SJCRH30 (cell line): ENCODE results near the gene NXPH3. TPM values are rescaled to one million over a fixed set of nuclear protein-coding genes. Genes with fewer than 3 reads are reported as not detected.
A peak's percentile ranks its signal among the peaks of the same experiment; 100 is the strongest.
"Not testable (repeated sequence)": the region's sequence is repeated elsewhere in the genome, so short reads cannot be mapped to it uniquely, and the experiment has no call there.

ENCODE experiments used
- DNase-seq, 2 experiments: peaks; one replicate each; pipeline ENCODE4 v3.0.0-alpha.2; 2015 to 2020
- H3K27ac ChIP-seq: fragments of 250-450 bp; sonication (Bioruptor Pico); 2 replicates; pipeline ENCODE4 v1.5.1; 2020; ENCODE audit warnings: mild to moderate bottlenecking, moderate library complexity
- H3K27me3 ChIP-seq: fragments of 250-450 bp; sonication (Bioruptor Pico); 2 replicates; pipeline ENCODE4 v1.5.1; 2020; ENCODE audit warnings: mild to moderate bottlenecking, moderate library complexity
- H3K36me3 ChIP-seq: fragments of 250-450 bp; sonication (Bioruptor Pico); 2 replicates; pipeline ENCODE4 v1.5.1; 2020; ENCODE audit warnings: mild to moderate bottlenecking, moderate library complexity
- H3K4me1 ChIP-seq: fragments of 250-450 bp; sonication (Bioruptor Pico); 2 replicates; pipeline ENCODE4 v1.5.1; 2020; ENCODE audit warnings: mild to moderate bottlenecking, moderate library complexity
- H3K4me3 ChIP-seq: fragments of 250-450 bp; sonication (Bioruptor Pico); 2 replicates; pipeline ENCODE4 v1.5.1; 2020; ENCODE audit warnings: mild to moderate bottlenecking, moderate library complexity
- H3K9me3 ChIP-seq: fragments of 250-450 bp; sonication (Bioruptor Pico); replicated peaks from 2 replicates; pipeline ENCODE4 v1.5.1; 2020; ENCODE audit warnings: mild to moderate bottlenecking, moderate library complexity
- total RNA-seq: library from RNA; depleted of rRNA; stranded (reverse); fragments of >200 nt; shearing (Covaris generic); gene quantifications from 2 replicates; pipeline ENCODE4 v1.2.3, GENCODE V29; 2014

Gene NXPH3
- total RNA-seq, 1 experiment from 2014 or later = 1.0 TPM

DNA sequence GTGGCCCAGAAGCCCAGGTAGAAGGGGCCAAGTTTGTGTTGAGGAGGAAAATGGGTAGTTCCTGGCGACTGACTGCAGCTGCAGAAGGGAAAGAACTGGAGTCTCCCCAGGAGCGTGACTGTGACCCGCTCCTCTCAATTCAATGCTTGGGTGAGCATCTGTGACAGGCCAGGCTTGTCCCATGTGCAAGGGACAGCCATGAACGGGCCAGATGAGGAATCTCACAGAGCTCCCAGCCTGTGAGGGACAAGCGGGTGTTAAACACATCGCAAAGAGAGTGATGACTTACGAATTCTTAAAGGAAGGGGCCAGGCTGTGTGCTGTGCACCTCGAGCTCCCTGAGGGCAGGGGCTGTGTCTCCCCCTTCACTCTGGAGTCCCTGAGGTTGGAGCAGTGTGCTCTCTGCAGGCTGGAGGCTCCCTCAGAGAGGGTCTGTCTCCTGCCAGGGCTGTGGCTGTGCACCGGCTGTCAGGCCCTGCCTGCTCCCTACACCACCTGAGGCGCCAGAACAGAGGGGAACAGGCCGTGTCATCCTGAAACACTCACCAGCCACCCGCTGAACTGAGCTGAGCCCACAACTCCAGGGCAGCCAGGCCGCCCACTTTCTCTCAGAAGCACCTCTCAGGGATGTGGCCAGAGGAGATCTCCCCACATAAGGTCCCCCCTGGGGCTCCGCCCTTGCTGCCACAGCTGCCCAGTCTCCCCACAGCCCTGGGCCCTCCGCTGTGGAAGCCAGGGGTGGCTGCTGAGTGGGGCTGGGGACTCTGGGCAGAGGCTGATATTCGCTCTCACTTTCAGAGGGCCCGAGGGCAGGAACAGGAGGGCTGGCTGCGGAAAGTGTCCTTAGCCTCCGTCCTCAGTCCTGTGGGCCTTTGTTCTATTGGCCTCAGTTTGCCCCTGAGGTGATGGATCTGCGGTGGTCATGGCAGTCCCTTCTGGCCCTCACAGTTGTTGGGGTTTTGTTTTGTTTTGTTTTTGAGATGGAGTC is 25.7 kb upstream of the NXPH3 start:
- H3K9me3 ChIP-seq = no peaks in the 10 kb centered on the region
- no peaks in the 10 kb centered on the region for H3K27me3 ChIP-seq
- no peaks in the 10 kb centered on the region for H3K36me3 ChIP-seq
- no peak overlapping the region for H3K4me3 ChIP-seq
- peak overlapping the region; percentile 13; the same call in 1 of the 2 replicates for H3K27ac ChIP-seq
- DNase-seq = peak; percentile 43 to 50
- H3K4me1 ChIP-seq = peaks cover 80% of the 10 kb centered on the region

DNA sequence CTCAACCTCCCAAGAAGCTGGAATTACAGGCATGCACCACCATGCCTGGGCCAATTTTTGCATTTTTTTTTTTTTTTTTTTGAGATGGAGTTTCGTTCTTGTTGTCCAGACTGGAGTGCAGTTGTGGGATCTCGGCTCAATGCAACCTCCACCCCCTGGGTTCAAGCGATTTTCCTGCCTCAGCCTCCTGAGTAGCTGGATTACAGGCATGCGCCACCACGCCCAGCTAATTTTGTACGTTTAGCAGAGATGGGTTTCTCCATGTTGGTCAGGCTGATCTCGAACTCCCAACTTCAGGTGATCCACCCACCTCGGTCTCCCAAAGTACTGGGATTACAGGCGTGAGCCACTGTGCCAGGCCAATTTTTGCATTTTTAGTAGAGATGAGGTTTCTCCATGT is 24.9 kb upstream of the NXPH3 start:
- H3K9me3 ChIP-seq, DNase-seq, H3K27me3 ChIP-seq, H3K36me3 ChIP-seq, H3K4me3 ChIP-seq: not testable (repeated sequence)
- Histone ChIP-seq H3K4me1 (peaks cover 79% of the 10 kb centered on the region), H3K27ac (peak overlapping the region; percentile 99)

DNA sequence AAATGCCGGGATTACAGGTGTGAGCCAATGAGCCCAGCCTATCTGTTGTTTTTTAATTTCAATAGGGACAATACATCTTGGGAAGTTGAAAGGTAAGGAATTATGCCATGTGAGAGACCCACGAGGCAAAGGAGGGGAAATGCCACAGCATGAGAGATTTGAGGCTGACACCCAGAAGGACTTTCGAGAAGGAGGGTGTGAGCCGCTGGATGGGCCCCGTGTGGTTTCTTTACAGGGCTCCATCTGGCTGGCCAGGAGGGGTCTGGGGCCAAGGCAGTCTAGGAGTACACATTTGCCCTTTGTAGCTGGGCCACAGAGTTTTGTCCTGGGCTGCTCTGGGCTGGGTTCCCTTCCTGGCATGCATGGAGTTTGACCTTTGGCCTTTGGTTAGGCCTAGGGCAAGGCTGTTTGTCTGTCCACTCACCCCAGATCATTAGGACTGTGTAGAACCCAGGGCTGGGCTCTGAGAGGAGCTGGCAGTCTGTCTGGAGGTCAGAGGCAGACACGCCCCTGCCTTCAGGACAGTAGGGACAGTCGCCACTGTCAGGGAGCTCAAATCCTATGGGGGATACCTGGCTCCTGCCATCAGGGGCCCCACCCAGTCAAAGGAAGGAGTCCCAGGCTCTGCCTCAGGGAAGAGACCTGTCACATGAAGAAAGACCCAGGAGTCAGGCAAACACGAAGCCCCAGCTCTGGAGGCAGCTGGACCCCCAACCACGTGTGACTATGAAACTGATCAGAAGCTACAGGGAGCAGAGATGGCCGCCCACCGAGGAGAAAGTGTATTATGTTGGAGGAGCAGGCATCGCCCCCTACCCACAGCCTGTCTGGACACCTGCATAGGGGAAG is 24.2 kb upstream of the NXPH3 start:
- no peak overlapping the region for H3K4me3 ChIP-seq
- no peaks in the 10 kb centered on the region for H3K36me3 ChIP-seq
- DNase-seq = no peak
- H3K4me1 ChIP-seq = peaks cover 76% of the 10 kb centered on the region
- no peaks in the 10 kb centered on the region for H3K9me3 ChIP-seq
- peak overlapping the region; percentile 99 for H3K27ac ChIP-seq
- no peaks in the 10 kb centered on the region for H3K27me3 ChIP-seq

DNA sequence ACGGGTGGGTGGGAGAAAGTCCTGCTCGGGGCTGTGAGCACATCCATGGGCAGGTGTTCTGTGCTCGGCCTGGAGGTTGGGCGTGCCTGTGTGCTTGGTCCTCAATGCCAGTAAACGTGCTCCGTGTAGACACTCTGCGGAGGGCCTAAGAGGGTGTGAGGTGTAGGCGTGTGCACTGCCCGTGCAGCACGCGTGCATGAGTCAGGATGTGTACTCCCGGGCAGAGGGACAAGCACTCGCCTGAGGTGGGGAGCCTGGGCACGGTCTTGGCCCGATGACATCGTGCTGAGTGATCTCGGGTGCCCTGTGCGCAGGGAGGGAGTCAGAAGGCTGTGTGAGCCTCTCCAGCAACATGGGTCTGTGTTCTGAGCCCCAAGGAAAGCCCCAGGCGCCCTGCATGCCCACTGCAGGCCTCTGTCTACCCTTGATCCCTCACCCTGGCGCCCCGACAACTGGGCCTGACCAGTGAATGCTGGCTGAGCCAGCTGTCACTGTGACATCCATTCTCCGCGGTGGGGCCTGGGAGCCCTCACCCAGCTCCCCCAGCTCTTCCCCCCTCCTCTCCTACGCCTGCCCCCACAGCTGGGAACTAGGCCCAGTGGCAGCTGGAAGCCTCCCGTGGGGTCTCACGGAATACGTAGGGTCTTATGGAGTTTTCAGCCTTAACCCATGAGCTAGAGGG is 23.5 kb upstream of the NXPH3 start:
- peaks cover 69% of the 10 kb centered on the region for H3K4me1 ChIP-seq
- H3K9me3 ChIP-seq = no peaks in the 10 kb centered on the region
- H3K27ac ChIP-seq = peak overlapping the region; percentile 99

DNA sequence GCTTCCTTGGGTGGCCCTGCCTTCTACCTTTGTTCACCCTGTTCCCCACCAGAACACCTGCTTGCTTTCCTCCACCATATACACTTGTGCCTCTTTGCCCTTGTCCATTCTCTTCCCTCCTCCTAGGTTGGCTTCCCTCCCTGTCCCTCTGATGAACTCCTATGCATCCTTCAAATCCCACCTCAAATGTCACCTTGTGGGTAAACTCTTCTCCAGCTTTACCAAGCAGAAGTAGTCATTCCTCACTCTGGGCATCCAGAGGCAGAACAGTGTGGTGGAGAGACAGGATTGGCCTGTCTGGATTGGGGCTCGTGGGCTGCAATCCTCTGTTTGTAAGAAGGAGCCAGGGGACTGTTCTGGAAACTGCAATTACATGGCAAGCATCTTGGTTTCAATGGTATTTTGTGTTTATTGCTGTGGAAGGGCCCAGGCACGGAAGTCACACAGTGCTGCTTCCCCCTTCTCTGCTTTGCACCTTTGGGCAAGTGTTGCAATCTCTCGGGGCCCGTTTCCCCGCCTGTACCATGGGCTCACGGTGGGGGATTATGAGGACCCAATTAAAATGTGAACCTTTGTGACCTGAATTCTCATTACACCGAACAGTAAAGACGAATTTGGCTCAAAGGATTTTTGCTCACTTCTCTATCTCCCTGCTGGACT is 21.9 kb upstream of the NXPH3 start:
- no peak overlapping the region for H3K4me3 ChIP-seq
- H3K36me3 ChIP-seq = no peaks in the 10 kb centered on the region
- DNase-seq = no peak
- H3K9me3 ChIP-seq = no peaks in the 10 kb centered on the region
- peaks cover 53% of the 10 kb centered on the region for H3K4me1 ChIP-seq
- H3K27ac ChIP-seq = peak overlapping the region; percentile 99
- H3K27me3 ChIP-seq = no peaks in the 10 kb centered on the region

More for the DNA sequence above, 23.5 kb upstream of the NXPH3 start:
- Histone ChIP-seq H3K27me3 (no peaks in the 10 kb centered on the region), H3K36me3 (no peaks in the 10 kb centered on the region), H3K4me3 (peak overlapping the region; percentile 6; the same call in 1 of the 2 replicates)
- peak; percentile 98 for DNase-seq

DNA sequence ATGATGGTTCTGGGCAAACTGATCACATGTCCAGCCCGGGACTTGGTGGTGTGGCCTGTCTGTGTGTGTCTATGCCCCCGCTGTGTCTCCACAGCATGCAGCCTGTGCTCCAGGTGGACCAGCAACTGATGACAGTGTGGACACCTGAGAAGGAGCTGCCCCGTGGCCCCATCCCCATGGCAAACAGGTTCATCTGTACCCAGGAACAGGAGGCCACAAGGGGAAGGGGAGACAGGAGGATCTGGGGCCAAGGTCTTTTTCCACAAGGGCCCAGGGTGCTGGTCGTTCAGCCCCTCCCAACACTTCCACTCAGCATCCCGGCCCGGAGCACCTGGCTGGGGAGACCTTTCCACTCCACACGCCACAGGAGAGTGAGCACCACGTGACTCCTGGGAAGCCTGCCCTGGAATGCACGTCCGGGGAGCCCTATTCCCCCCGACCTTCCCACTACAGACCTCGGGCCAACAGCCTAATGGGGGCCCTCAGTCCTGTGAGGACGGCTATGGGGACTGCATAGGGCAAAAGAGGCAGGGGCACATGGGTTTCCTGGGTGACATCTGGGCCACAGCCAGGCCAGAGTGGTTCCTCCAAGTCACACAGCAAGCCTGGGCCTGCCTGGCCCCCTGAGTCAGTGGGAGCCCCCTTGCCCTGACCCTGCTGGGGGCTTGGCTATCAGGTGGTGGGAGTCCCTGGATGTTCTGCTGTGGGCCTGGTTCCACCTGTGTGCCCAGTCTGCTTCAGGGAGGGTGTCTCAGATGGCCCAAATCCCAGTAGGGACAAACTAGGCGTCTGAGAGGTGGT is 20.8 kb upstream of the NXPH3 start:
- Histone ChIP-seq H3K4me1 (peaks cover 51% of the 10 kb centered on the region), H3K36me3 (no peaks in the 10 kb centered on the region), H3K27ac (no peak overlapping the region), H3K4me3 (no peak overlapping the region), H3K27me3 (no peaks in the 10 kb centered on the region), H3K9me3 (no peaks in the 10 kb centered on the region)
- DNase-seq = no peak

DNA sequence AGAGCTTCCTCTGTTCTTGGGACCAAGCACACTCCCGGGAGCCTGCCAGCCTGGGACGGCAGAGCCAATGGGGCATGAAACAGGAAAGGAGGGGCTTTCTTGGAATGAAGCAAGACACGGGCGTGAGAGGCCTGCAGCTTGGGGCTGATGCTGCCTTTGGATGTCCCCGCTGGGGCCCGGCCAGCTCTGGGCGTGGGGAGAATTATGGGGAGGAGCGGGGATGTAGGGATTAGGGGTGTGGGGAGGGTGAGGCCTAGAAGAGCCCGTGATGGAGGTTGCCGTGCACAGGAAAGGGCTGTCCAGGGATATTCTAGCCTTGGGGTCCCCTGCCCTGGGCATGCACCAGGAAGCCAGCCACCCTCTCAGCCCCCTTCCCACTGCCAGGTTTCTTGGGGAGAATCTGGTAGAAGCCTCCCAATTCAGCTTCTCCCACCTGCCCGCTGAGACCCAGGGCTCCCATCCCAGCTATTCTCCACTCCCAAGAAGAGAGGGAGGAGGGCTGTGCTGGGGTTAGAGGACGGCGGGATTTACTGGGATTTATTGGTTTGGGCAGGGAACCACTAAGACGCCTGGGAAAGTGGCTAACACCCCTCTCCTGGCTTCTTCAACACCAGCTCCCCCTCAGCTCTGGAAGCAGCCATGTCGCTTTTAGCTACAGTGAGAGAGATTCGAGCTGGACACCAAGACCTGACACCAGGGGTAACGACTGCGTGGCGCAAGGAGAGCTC is 20.0 kb upstream of the NXPH3 start:
- H3K4me1 ChIP-seq = peaks cover 45% of the 10 kb centered on the region

DNA sequence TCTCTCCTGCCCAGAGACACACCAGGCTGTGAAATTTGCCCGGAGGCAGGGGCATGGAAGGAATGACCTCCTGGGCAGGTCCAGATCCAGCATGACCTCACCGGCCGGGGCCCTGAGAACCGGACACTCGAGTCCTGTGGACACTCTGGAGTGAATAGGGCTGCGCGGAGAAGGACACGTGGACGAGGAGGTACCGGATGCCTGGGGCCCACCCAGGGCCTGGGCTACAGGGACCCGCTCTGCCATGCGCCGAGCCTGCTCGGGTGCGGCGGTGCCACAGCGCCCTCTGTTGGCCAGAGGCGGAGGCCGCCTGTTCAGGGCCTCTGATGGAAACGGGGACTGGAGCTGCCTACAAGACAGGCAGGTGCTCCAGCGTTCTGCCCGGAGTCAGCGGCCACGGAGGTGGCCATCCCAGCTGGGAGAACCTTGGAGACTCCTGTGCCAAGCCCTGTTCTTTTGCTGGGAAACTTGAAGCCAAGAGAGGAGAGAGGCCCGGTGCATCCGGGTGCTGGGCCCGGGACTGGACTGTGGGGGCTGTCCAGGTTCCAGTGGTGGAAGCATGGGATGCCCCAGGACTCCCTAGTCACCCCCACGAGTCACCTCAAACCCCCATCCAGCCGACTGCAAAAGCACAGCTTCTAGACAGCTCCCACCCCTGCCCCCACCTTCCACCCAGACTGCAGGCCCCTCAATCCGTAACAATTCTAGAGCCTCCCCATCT is 19.3 kb upstream of the NXPH3 start:
- Histone ChIP-seq H3K27me3 (no peaks in the 10 kb centered on the region), H3K4me3 (peak overlapping the region; percentile 34), H3K4me1 (peaks cover 39% of the 10 kb centered on the region), H3K27ac (peak overlapping the region; percentile 57), H3K9me3 (no peaks in the 10 kb centered on the region), H3K36me3 (no peaks in the 10 kb centered on the region)
- DNase-seq = peak; percentile 87 to 91

More for the DNA sequence above, 20.0 kb upstream of the NXPH3 start:
- Histone ChIP-seq H3K27me3 (no peaks in the 10 kb centered on the region), H3K9me3 (no peaks in the 10 kb centered on the region), H3K36me3 (no peaks in the 10 kb centered on the region), H3K4me3 (peak overlapping the region; percentile 34), H3K27ac (peak overlapping the region; percentile 57)
- DNase-seq = no peak

DNA sequence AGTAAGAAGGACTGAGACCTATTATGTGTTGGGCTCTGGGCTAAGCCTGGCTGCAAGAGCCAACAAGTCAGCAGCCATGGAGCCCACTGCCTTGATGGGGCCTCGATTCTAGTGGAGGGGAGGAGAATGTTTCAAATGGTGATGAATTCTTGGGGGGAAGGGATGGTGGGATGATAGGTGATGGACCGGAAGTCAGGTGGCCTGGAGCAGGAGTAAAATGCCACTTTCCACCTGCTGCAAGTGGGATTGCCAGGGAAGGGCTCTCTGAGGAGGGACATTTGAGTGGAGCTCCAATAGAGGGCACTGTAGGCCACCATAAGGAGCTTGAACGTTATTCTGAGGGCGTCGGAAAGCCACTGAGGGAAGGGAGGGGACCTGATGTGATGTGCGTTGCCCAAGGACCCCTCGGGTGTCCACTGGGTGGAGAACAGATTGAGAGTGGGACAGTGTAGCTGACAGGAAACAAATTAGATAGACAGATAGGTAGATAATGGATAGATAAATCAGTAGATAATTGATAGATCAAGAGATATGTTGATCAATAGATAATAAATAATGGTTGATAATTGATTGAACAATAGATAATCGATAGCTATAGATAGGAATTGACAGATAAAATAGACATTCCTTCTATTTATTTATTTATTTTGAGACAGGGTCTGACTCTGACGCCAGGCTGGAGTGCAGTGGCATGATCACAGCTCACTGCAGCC is 18.2 kb upstream of the NXPH3 start:
- Histone ChIP-seq H3K27me3 (no peaks in the 10 kb centered on the region), H3K4me3 (no peak overlapping the region), H3K36me3 (no peaks in the 10 kb centered on the region), H3K27ac (no peak overlapping the region), H3K4me1 (peaks cover 28% of the 10 kb centered on the region), H3K9me3 (no peaks in the 10 kb centered on the region)
- DNase-seq = peak; percentile 70 to 81

DNA sequence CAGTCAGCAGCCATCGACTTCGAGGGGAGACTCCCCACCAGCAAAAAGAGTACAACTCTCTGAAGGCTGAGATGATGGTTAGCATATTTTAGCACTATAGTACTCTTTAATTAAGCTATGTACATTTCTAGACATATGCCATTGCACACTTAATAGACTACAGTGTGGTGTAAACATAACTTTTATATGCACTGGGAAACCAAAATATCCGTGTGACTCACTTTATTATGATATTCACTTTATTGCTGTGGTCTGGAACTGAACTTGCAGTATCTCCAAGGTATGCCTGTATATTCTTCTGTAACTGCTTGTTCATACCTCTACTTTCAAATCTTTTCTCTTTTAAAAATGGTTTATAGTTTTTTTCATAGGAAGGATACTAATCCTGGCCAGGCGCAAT is 11.0 kb upstream of the NXPH3 start:
- Histone ChIP-seq H3K4me1 (peaks cover 12% of the 10 kb centered on the region; the same call in 1 of the 2 replicates), H3K27ac (no peak overlapping the region), H3K27me3 (no peaks in the 10 kb centered on the region), H3K9me3 (no peaks in the 10 kb centered on the region), H3K4me3 (no peak overlapping the region), H3K36me3 (no peaks in the 10 kb centered on the region)
- no peak for DNase-seq

DNA sequence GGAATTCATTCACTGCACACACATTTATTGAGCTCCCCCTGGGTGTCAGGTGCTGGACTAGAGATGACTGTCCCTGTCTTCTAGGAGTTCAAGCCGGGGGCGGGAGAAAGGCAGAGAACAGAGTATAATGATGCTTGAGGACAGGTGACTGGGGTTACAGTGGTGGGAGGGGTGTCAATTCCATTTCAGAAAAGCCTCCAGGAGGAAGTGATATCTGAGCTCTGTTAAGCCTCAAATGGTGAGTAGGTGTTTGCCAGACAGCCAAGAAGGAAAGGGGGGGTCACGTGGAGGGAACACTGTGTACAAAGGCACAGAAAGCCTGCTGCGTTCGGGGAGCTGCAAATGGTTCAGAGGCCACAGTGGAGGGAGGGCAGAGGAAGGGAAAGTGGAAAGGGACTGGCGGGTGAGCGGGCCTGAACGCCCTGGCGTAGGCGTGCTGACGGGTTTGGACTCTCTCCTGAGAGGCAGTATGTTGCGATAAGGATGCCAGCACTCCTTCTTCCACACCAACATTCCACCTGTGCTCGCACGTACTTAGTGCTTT is 9.7 kb upstream of the NXPH3 start:
- Histone ChIP-seq H3K9me3 (no peaks in the 10 kb centered on the region), H3K4me3 (no peak overlapping the region), H3K27ac (no peak overlapping the region), H3K36me3 (no peaks in the 10 kb centered on the region), H3K4me1 (peaks cover 12% of the 10 kb centered on the region; the same call in 1 of the 2 replicates), H3K27me3 (peaks cover 4% of the 10 kb centered on the region; the same call in 1 of the 2 replicates)
- peak; percentile 64 to 83 for DNase-seq

DNA sequence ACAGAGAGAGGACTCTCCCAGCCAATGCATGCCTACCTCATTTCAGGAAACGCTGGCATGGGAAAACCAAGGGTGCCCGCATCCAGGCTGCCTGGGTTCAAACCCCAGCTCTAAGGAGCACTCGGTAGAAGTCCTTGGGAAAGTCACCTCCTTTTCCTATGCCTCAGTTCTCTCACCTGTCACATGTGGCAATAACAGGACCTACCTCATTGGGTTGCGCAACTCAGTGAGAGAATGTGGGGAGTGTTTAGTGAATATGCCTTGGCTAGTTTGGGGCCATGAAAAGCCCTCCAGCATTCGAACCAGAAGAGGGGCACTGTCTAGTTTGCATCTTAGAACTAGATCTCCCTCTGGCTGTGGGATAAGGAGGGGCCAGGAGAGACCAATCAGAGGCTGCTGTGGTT is 9.0 kb upstream of the NXPH3 start:
- Histone ChIP-seq H3K9me3 (no peaks in the 10 kb centered on the region), H3K4me3 (no peak overlapping the region), H3K4me1 (peaks cover 12% of the 10 kb centered on the region; the same call in 1 of the 2 replicates), H3K36me3 (no peaks in the 10 kb centered on the region), H3K27me3 (peaks cover 4% of the 10 kb centered on the region; the same call in 1 of the 2 replicates), H3K27ac (no peak overlapping the region)
- no peak for DNase-seq
